Sigmoid colon (tissue), 4 donors: ENCODE results near the gene C1orf52.

ENCODE experiments used
- EP300 ChIP-seq, 4 donors: sonication (generic); formaldehyde crosslinking; IDR thresholded peaks; one replicate each; pipeline ENCODE4 v1.6.1; 2017; ENCODE audit warnings: antibody characterized with exemption in 4 of 4
- POLR2A ChIP-seq, 2 donors: fragments of 450-650 bp; IDR thresholded peaks; one replicate each; pipeline ENCODE4 v1.6.1; 2016; ENCODE audit warnings: antibody characterized with exemption in 2 of 2, mild to moderate bottlenecking in 2 of 2, moderate library complexity in 2 of 2
- POLR2AphosphoS5 ChIP-seq, 4 donors: sonication (generic); formaldehyde crosslinking; IDR thresholded peaks; one replicate each; pipeline ENCODE4 v1.6.1; 2017; ENCODE audit warnings: antibody characterized with exemption in 4 of 4
- TF ChIP-seq, protein P1 (sequence below), 4 experiments: fragments of 450-650 bp in 3 of 4; fragments of 200-600 bp in 1 of 4; IDR thresholded peaks; one replicate each; pipeline ENCODE4 v1.5.1; 2016 to 2019; ENCODE audit warnings: antibody characterized with exemption in 4 of 4, mild to moderate bottlenecking in 3 of 4, moderate library complexity in 2 of 4

DNA sequence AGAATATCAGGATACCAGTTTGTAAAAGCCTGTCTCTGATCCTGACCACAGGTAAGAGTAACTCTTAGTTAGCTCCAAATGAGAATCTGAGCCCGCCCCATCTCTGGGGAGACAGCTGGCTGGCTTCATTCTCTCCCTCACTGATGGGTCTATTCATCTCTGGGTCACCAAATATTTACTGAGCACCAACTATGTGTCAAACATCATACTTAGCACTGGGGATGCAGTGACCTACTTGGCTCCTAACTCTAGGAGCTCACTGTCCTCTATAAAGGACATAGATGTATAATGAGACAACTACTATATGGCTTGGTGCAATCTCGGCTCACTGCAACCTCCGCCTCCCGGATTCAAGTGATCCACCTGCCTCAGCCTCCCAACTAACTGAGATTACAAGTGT, 46.8 kb upstream of the C1orf52 start:
- TF ChIP-seq, protein P1, sequence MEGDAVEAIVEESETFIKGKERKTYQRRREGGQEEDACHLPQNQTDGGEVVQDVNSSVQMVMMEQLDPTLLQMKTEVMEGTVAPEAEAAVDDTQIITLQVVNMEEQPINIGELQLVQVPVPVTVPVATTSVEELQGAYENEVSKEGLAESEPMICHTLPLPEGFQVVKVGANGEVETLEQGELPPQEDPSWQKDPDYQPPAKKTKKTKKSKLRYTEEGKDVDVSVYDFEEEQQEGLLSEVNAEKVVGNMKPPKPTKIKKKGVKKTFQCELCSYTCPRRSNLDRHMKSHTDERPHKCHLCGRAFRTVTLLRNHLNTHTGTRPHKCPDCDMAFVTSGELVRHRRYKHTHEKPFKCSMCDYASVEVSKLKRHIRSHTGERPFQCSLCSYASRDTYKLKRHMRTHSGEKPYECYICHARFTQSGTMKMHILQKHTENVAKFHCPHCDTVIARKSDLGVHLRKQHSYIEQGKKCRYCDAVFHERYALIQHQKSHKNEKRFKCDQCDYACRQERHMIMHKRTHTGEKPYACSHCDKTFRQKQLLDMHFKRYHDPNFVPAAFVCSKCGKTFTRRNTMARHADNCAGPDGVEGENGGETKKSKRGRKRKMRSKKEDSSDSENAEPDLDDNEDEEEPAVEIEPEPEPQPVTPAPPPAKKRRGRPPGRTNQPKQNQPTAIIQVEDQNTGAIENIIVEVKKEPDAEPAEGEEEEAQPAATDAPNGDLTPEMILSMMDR (IDR thresholded peaks at IDR 0.05), result no peak
- TF ChIP-seq POLR2AphosphoS5 (IDR thresholded peaks at IDR 0.05) (no peak), POLR2A (IDR thresholded peaks at IDR 0.05) (no peak), EP300 (IDR thresholded peaks at IDR 0.05) (no peak)
